NCI-H1694 (cell line): Measurements from ENCODE around the gene SLC2A8.

ENCODE experiments used
- DNase-seq: peaks from one replicate; lab custom pipeline; 2025; lab: John Stamatoyannopoulos, UW

Gene SLC2A8

GRCh38 chr9:127457191-127457878 lies 60.4 kb downstream of the SLC2A8 start:
- DNase-seq = no peak
